A549 treated with AZD2906 at 1 μM for 4 hours (cell line): ENCODE results near the gene KL. TPM values are rescaled to one million over a fixed set of nuclear protein-coding genes. Genes with fewer than 3 reads are reported as not detected.

ENCODE experiments used
- total RNA-seq: library from RNA; stranded (reverse); fragments of 200-300 nt; extraction: Qiagen RNA extraction; gene quantifications from 5 replicates; pipeline ENCODE4 v1.2.3, GENCODE V29; 2022

The KL gene
- total RNA-seq: 0.02 to 0.06 TPM (median 0.03 TPM) in 5 replicates

DNA sequence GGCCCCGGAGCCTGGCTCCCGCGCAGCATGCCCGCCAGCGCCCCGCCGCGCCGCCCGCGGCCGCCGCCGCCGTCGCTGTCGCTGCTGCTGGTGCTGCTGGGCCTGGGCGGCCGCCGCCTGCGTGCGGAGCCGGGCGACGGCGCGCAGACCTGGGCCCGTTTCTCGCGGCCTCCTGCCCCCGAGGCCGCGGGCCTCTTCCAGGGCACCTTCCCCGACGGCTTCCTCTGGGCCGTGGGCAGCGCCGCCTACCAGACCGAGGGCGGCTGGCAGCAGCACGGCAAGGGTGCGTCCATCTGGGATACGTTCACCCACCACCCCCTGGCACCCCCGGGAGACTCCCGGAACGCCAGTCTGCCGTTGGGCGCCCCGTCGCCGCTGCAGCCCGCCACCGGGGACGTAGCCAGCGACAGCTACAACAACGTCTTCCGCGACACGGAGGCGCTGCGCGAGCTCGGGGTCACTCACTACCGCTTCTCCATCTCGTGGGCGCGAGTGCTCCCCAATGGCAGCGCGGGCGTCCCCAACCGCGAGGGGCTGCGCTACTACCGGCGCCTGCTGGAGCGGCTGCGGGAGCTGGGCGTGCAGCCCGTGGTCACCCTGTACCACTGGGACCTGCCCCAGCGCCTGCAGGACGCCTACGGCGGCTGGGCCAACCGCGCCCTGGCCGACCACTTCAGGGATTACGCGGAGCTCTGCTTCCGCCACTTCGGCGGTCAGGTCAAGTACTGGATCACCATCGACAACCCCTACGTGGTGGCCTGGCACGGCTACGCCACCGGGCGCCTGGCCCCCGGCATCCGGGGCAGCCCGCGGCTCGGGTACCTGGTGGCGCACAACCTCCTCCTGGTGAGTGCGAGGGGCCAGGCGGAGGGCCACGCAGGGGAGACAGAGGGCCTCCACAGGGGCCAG lies at the start of gene KL:
KL (plus strand) TSS at position 10 of the 909 bp plus-strand sequence; CDS start at position 28, 18 bp downstream.

